IMR-90 (cell line): Measurements from ENCODE around the gene ARHGEF17. TPM values are rescaled to one million over a fixed set of nuclear protein-coding genes. Genes with fewer than 3 reads are reported as not detected.

ENCODE experiments used
- ATAC-seq: fragments of 200-7000 bp; cut with Tn5 transposase; 2 replicates; pipeline ENCODE4 v1.9.1; 2020; ENCODE audit warnings: low read depth, mild to moderate bottlenecking, moderate library complexity
- BruUV-seq: library from RNA; stranded (reverse); fragments of 400-500 nt; replicated peaks from 2 replicates; lab custom pipeline; 2021; lab: Mats Ljungman, UMichigan
- CTCF ChIA-PET: fragments of 300-600 bp; formaldehyde crosslinking; extraction: SDS; loops from one replicate; lab custom pipeline; 2021; ENCODE audit warnings: antibody characterized with exemption; lab: Yijun Ruan, JAX
- POLR2A ChIA-PET: fragments of 300-600 bp; sonication (Branson Sonifier 250); formaldehyde crosslinking; loops from one replicate; lab custom pipeline; 2022; ENCODE audit warnings: antibody characterized with exemption; ENCODE audit not compliant: unreplicated experiment; lab: Charles Lee
- DNase-seq: peaks from one replicate; pipeline ENCODE4 v3.0.0; 2013
- H2AFZ ChIP-seq: replicated peaks from 2 replicates; pipeline ENCODE3; 2013; ENCODE audit warnings: low read length, mild to moderate bottlenecking; ENCODE audit not compliant: poor library complexity
- H2AK5ac ChIP-seq: 2 replicates; pipeline ENCODE4 v1.6.1; 2013; ENCODE audit warnings: low read depth, low read length, inconsistent platforms
- H2AK9ac ChIP-seq: replicated peaks from 2 replicates; pipeline ENCODE3; 2013; ENCODE audit warnings: mild to moderate bottlenecking, low read depth, low read length, moderate library complexity; ENCODE audit not compliant: poor library complexity
- H2BK120ac ChIP-seq: 2 replicates; pipeline ENCODE4 v1.6.1; 2013; ENCODE audit warnings: low read depth, low read length, inconsistent platforms
- H2BK15ac ChIP-seq: 3 replicates; pipeline ENCODE4 v1.6.1; 2013; ENCODE audit warnings: low read depth, low read length, inconsistent platforms
- H2BK20ac ChIP-seq: 2 replicates; pipeline ENCODE4 v1.6.1; 2013; ENCODE audit warnings: low read depth, mild to moderate bottlenecking, inconsistent platforms, low read length, moderate library complexity
- H2BK5ac ChIP-seq: 2 replicates; pipeline ENCODE4 v1.6.1; 2013; ENCODE audit warnings: mild to moderate bottlenecking, low read depth, low read length, inconsistent platforms; ENCODE audit not compliant: poor library complexity, severe bottlenecking
- H3K14ac ChIP-seq: replicated peaks from 2 replicates; pipeline ENCODE4 v1.6.1; 2013; ENCODE audit warnings: low read depth, low read length, inconsistent platforms
- H3K18ac ChIP-seq: 2 replicates; pipeline ENCODE4 v1.6.1; 2013; ENCODE audit warnings: low read depth, low read length, control low read depth
- H3K23ac ChIP-seq: 2 replicates; pipeline ENCODE4 v1.6.1; 2013; ENCODE audit warnings: low read depth, low read length, inconsistent platforms
- H3K27ac ChIP-seq: 2 replicates; pipeline ENCODE4 v1.5.1; 2013; ENCODE audit warnings: mild to moderate bottlenecking, control low read depth, low read length; ENCODE audit not compliant: insufficient read depth
- H3K27me3 ChIP-seq: 2 replicates; pipeline ENCODE4 v1.6.1; 2013; ENCODE audit warnings: low read length; ENCODE audit not compliant: control insufficient read depth, insufficient read depth
- H3K36me3 ChIP-seq: 2 replicates; pipeline ENCODE4 v1.6.1; 2013; ENCODE audit warnings: low read length, mixed read lengths; ENCODE audit not compliant: control insufficient read depth, insufficient read depth
- H3K4ac ChIP-seq: 2 replicates; pipeline ENCODE4 v1.6.1; 2013; ENCODE audit warnings: low read depth, low read length, inconsistent platforms
- H3K4me1 ChIP-seq: 2 replicates; pipeline ENCODE4 v1.6.1; 2013; ENCODE audit warnings: low read length, mixed read lengths; ENCODE audit not compliant: control insufficient read depth, insufficient read depth
- H3K4me2 ChIP-seq: 2 replicates; pipeline ENCODE4 v1.6.1; 2013; ENCODE audit warnings: low read depth, mild to moderate bottlenecking, control low read depth, low read length, moderate library complexity
- H3K4me3 ChIP-seq: 2 replicates; pipeline ENCODE4 v1.5.1; 2013; ENCODE audit warnings: low read depth, mild to moderate bottlenecking, control low read depth, low read length, moderate library complexity; ENCODE audit not compliant: insufficient read depth
- H3K56ac ChIP-seq: 2 replicates; pipeline ENCODE4 v1.6.1; 2013; ENCODE audit warnings: low read length, inconsistent platforms; ENCODE audit not compliant: insufficient read depth; ENCODE audit errors: extremely low read depth
- H3K79me1 ChIP-seq, 2 experiments: 2 replicates each; pipeline ENCODE4 v1.6.1; 2013; ENCODE audit warnings: low read length in 2 of 2, inconsistent platforms in 1 of 2, low read depth in 1 of 2
- H3K9ac ChIP-seq: 2 replicates; pipeline ENCODE4 v1.6.1; 2013; ENCODE audit warnings: low read depth, low read length, control low read depth
- H3K9me1 ChIP-seq: 2 replicates; pipeline ENCODE4 v1.6.1; 2013; ENCODE audit warnings: low read length, inconsistent platforms; ENCODE audit not compliant: insufficient read depth
- H3K9me3 ChIP-seq: 2 replicates; pipeline ENCODE4 v1.6.1; 2013; ENCODE audit warnings: low read length; ENCODE audit not compliant: control insufficient read depth, insufficient read depth
- H4K20me1 ChIP-seq: 2 replicates; pipeline ENCODE4 v1.6.1; 2013; ENCODE audit warnings: low read length, inconsistent platforms; ENCODE audit not compliant: insufficient read depth
- H4K5ac ChIP-seq: 2 replicates; pipeline ENCODE4 v1.6.1; 2013; ENCODE audit warnings: mild to moderate bottlenecking, low read depth, low read length, control low read depth
- H4K8ac ChIP-seq, 2 experiments: 2 replicates each; pipeline ENCODE4 v1.6.1; 2013; ENCODE audit warnings: low read depth in 2 of 2, low read length in 2 of 2, control low read depth in 1 of 2, inconsistent platforms in 1 of 2
- H4K91ac ChIP-seq: 2 replicates; pipeline ENCODE4 v1.6.1; 2013; ENCODE audit warnings: low read depth, low read length, inconsistent platforms; ENCODE audit not compliant: insufficient read depth
- BHLHE40 ChIP-seq: fragments of 150-350 bp; IDR thresholded peaks from 2 replicates; pipeline ENCODE4 v1.6.1; 2016; ENCODE audit warnings: mild to moderate bottlenecking, low read depth, low read length
- CHD1 ChIP-seq: IDR thresholded peaks from 2 replicates; pipeline ENCODE4 v1.6.1; 2012; ENCODE audit warnings: low read depth, low read length, improper control_type of control experiment
- FOS ChIP-seq: fragments of 150-350 bp; IDR thresholded peaks from 2 replicates; pipeline ENCODE4 v1.6.1; 2016; ENCODE audit warnings: low read depth, low read length
- MAFK ChIP-seq: IDR thresholded peaks from 2 replicates; pipeline ENCODE4 v1.6.1; 2012; ENCODE audit warnings: low read depth, low read length, improper control_type of control experiment
- MAZ ChIP-seq: IDR thresholded peaks from 2 replicates; pipeline ENCODE4 v1.6.1; 2012; ENCODE audit warnings: low read depth, mild to moderate bottlenecking, low read length, improper control_type of control experiment, moderate library complexity, borderline replicate concordance
- NFE2L2 ChIP-seq: fragments of 150-350 bp; IDR thresholded peaks from 2 replicates; pipeline ENCODE4 v1.6.1; 2016; ENCODE audit warnings: low read depth, mild to moderate bottlenecking, low read length
- RAD21 ChIP-seq: IDR thresholded peaks from 2 replicates; pipeline ENCODE4 v1.6.1; 2012; ENCODE audit warnings: low read length, improper control_type of control experiment
- RCOR1 ChIP-seq: IDR thresholded peaks from 2 replicates; pipeline ENCODE4 v1.6.1; 2012; ENCODE audit warnings: mild to moderate bottlenecking, low read length, improper control_type of control experiment; ENCODE audit not compliant: insufficient replicate concordance
- RFX5 ChIP-seq: IDR thresholded peaks from 2 replicates; pipeline ENCODE4 v1.8.0; 2012; ENCODE audit warnings: low read depth, mild to moderate bottlenecking, low read length, moderate library complexity
- WGBS, 2 experiments: methylation state at CpG; one replicate each; pipeline versions ENCODE4 v1.1.5 to v1.1.7; 2013; ENCODE audit warnings: missing lambda C conversion rate in 2 of 2; ENCODE audit not compliant: insufficient read length in 1 of 2; ENCODE audit errors: extremely low coverage in 2 of 2; 5-methylcytosine and 5-hydroxymethylcytosine counted together
- dilution Hi-C: fragments of 300-500 bp; cut with HindIII; formaldehyde crosslinking; loops from one replicate; pipeline ENCODE4 v1.14.3; 2018; ENCODE audit warnings: low sequenced_read_pairs; ENCODE audit not compliant: unreplicated experiment
- in situ Hi-C: fragments of 300-500 bp; cut with MboI; formaldehyde crosslinking; loops from 3 replicates; pipeline ENCODE4 v1.14.3; 2019; ENCODE audit warnings: low sequenced_read_pairs, inconsistent platforms, mixed read lengths
- intact Hi-C: fragments of 100-400 bp; cut with micrococcal nuclease; formaldehyde crosslinking; loops from 2 replicates; pipeline ENCODE4 v1.10.0; 2022
- polyA plus RNA-seq, 3 experiments: library from polyadenylated mRNA; depleted of rRNA; stranded (reverse); fragments of >200 nt; gene quantifications; 2 replicates each; pipeline ENCODE4 v1.2.3, GENCODE V29; 2012; ENCODE audit warnings: low replicate concordance in 1 of 3
- total RNA-seq: library from RNA; depleted of rRNA; stranded (reverse); fragments of >200 nt; gene quantifications from 2 replicates; pipeline ENCODE4 v1.2.3, GENCODE V29; 2012
- TF ChIP-seq, protein P1 (sequence below): fragments of 150-350 bp; IDR thresholded peaks from 2 replicates; pipeline ENCODE4 v1.6.1; 2016; ENCODE audit warnings: low read depth, mild to moderate bottlenecking, low read length, moderate library complexity, borderline replicate concordance
- TF ChIP-seq, protein P2 (sequence below): fragments of 150-350 bp; IDR thresholded peaks from 2 replicates; pipeline ENCODE4 v1.6.1; 2017; ENCODE audit warnings: mild to moderate bottlenecking, antibody characterized with exemption, low read length, low read depth
- TF ChIP-seq, protein P3 (sequence below): conservative IDR thresholded peaks from 2 replicates; pipeline ENCODE4 v1.5.1; 2012; ENCODE audit warnings: mild to moderate bottlenecking, low read depth, low read length, improper control_type of control experiment

ARHGEF17 gene
- total and polyA plus RNA-seq, 2 of the 4 experiments (the other 2 are of a cell fraction), result 21.7 to 97.7 TPM

DNA sequence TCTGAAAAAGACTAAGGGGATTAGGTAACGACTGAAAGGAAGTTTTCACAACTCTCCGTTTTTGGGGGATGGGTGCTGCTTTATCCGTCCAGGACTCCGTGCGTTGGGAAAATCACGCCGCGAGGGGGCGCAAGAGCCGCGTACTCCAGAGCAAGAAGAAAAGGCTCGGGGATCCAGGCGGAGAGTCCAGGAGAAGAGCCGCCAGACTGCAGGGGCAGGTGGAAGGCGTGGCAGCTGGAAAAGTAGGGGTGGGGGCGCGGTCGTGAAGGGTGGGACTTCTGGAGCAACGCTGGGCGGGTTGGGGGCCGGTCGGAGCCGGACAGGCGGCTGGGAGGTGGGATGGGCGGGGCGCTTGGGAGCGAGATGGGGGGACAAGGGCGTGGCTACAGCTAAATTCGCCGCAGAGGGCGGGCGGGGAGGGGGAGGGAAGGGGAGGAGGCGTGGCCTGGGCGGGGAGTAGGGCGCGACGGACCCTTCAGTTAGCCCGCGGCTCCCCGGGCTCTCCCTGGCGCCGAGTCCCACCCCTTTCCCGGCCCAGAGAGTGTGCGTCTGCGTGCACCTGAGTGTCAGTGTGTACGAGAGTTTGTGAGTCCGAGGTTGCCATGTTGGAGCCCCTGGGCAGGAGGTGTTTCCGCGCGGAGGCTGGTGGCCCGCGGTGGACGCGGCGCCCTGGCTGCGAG, 613 bp upstream of the ARHGEF17 start:
- peak overlapping the region; percentile 94 for H3K4me2 ChIP-seq
- peak overlapping the region; percentile 97 for H2BK5ac ChIP-seq
- peak overlapping the region; percentile 63 for H3K4me3 ChIP-seq
- H3K4ac ChIP-seq, result peak overlapping the region; percentile 80
- peaks cover 35% of the 10 kb centered on the region for H4K20me1 ChIP-seq
- H3K56ac ChIP-seq, result peak overlapping the region; percentile 82
- in situ Hi-C loops (no loop called here), dilution Hi-C loops (no loop called here), intact Hi-C loops (loop anchor here (1.0 to 10.0 kb wide), 6 partner anchors 28 to 353 kb away; partner anchors contain the start of genes FAM168A and RELT)
- no peaks in the 10 kb centered on the region for H3K9me1 ChIP-seq
- peak overlapping the region; percentile 92 to 93; a peak in 3 of 4 replicates for H4K8ac ChIP-seq
- H3K14ac ChIP-seq, result peak overlapping the region; percentile 78; the same call in 1 of the 2 replicates
- H2AK9ac ChIP-seq, result peak overlapping the region; percentile 73
- peaks cover 15% of the 10 kb centered on the region; the same call in 1 of the 2 replicates for H3K36me3 ChIP-seq
- peak overlapping the region; percentile 18; the same call in 1 of the 2 replicates for H3K18ac ChIP-seq
- peak overlapping the region; percentile 93 for H3K27ac ChIP-seq
- peak overlapping the region; percentile 84 for H4K5ac ChIP-seq
- H2BK15ac ChIP-seq, result peak overlapping the region; percentile 83; the same call in 1 of the 3 replicates
- peak overlapping the region; percentile 92 for H4K91ac ChIP-seq
- whole genome bisulfite sequencing, 2 experiments, result 1% methylated on average over 19 of the region's 56 CpGs; no CpG with 5 or more reads in 1 of the 2 experiments
- peak; percentile 98 for DNase-seq
- peaks cover 0 to 24% of the 10 kb centered on the region in 2 experiments; a peak in 2 of 4 replicates for H3K79me1 ChIP-seq
- POLR2A ChIA-PET, result interaction anchor here (0.6 to 1.4 kb wide), 3 partner anchors 28 to 429 kb away, joined by 3 to 9 read pairs (median 5); no protein-coding TSS in a partner anchor
- H2BK20ac ChIP-seq, result peak overlapping the region; percentile 9
- H2BK120ac ChIP-seq, result peak overlapping the region; percentile 78; the same call in 1 of the 2 replicates
- no peaks in the 10 kb centered on the region for H3K27me3 ChIP-seq
- H3K23ac ChIP-seq, result peak overlapping the region; percentile 73; the same call in 1 of the 2 replicates
- H2AFZ ChIP-seq, result peak overlapping the region; percentile 87
- peaks cover 23% of the 10 kb centered on the region for H3K4me1 ChIP-seq
- peak; percentile 60 for ATAC-seq
- peak overlapping the region; percentile 87 for H3K9ac ChIP-seq
- no TSS peak for BruUV-seq
- peak overlapping the region; percentile 10; the same call in 1 of the 2 replicates for H2AK5ac ChIP-seq
- CTCF ChIA-PET, result interaction anchor here (0.5 to 3.4 kb wide), 21 partner anchors 9 to 1492 kb away, joined by 3 to 25 read pairs (median 4); no protein-coding TSS in a partner anchor
- H3K9me3 ChIP-seq, result no peaks in the 10 kb centered on the region
- TF ChIP-seq, protein P1, sequence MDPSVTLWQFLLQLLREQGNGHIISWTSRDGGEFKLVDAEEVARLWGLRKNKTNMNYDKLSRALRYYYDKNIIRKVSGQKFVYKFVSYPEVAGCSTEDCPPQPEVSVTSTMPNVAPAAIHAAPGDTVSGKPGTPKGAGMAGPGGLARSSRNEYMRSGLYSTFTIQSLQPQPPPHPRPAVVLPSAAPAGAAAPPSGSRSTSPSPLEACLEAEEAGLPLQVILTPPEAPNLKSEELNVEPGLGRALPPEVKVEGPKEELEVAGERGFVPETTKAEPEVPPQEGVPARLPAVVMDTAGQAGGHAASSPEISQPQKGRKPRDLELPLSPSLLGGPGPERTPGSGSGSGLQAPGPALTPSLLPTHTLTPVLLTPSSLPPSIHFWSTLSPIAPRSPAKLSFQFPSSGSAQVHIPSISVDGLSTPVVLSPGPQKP, result no peak
- TF ChIP-seq, protein P2, sequence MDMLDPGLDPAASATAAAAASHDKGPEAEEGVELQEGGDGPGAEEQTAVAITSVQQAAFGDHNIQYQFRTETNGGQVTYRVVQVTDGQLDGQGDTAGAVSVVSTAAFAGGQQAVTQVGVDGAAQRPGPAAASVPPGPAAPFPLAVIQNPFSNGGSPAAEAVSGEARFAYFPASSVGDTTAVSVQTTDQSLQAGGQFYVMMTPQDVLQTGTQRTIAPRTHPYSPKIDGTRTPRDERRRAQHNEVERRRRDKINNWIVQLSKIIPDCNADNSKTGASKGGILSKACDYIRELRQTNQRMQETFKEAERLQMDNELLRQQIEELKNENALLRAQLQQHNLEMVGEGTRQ, result no peak
- peak; percentile 97 for TF ChIP-seq RAD21
- peak; percentile 52; the same call in 1 of the 2 replicates for TF ChIP-seq CHD1
- TF ChIP-seq, protein P3, sequence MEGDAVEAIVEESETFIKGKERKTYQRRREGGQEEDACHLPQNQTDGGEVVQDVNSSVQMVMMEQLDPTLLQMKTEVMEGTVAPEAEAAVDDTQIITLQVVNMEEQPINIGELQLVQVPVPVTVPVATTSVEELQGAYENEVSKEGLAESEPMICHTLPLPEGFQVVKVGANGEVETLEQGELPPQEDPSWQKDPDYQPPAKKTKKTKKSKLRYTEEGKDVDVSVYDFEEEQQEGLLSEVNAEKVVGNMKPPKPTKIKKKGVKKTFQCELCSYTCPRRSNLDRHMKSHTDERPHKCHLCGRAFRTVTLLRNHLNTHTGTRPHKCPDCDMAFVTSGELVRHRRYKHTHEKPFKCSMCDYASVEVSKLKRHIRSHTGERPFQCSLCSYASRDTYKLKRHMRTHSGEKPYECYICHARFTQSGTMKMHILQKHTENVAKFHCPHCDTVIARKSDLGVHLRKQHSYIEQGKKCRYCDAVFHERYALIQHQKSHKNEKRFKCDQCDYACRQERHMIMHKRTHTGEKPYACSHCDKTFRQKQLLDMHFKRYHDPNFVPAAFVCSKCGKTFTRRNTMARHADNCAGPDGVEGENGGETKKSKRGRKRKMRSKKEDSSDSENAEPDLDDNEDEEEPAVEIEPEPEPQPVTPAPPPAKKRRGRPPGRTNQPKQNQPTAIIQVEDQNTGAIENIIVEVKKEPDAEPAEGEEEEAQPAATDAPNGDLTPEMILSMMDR, result peak; percentile 98
- TF ChIP-seq RFX5, result 0 out of 2 replicates have a peak, but pooled peaks have one; percentile 27
- TF ChIP-seq RCOR1, result peak; percentile 64
- TF ChIP-seq MAZ, result peak; percentile 90
- TF ChIP-seq NFE2L2, result no peak
- TF ChIP-seq BHLHE40, result no peak
- TF ChIP-seq MAFK, result no peak
- TF ChIP-seq FOS, result no peak
